GM21390 (cell line): ENCODE results near the gene REG1A.

Experiments
- ATAC-seq: cut with Tn5 transposase; IDR thresholded peaks from one replicate; pipeline ENCODE4 v1.9.1; 2021; ENCODE audit not compliant: unreplicated experiment

REG1A gene

GRCh38 chr2:79124907-79125720 is 4.8 kb downstream of the REG1A start:
- ATAC-seq: no peak

- no peak for ATAC-seq
Observed at GRCh38 chr2:79125721-79125985, 5.4 kb downstream of the REG1A start.

GRCh38 chr2:79128406-79128805 is 8.1 kb downstream of the REG1A start:
- no peak for ATAC-seq

- no peak for ATAC-seq
Observed at GRCh38 chr2:79129260-79129659, 9.0 kb downstream of the REG1A start.

DNA sequence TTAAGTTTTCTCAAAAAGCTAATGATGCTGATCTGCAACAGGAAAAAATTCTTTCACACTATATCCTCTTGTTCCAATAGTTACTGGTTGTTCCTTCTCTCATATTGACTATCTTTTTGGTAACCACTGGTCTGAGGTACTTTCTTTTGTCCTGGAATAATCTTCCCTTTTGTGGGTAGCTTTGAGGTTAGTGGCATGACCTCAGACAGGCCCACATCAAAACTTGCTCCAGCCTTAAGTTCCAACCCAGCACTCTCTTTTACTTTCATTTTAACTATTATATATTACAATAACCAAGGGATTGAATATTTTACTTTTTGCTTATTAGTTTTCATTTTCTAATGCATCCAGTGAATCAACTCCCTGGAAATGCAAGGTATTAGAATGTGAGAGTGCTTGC is 9.5 kb downstream of the REG1A start:
- no peak for ATAC-seq

- no peak for ATAC-seq
Observed at GRCh38 chr2:79131687-79132086, 11.4 kb downstream of the REG1A start.

GRCh38 chr2:79138385-79138784 is 18.1 kb downstream of the REG1A start:
- no peak for ATAC-seq

- no peak for ATAC-seq
Observed at GRCh38 chr2:79139423-79139822, 19.1 kb downstream of the REG1A start.

DNA sequence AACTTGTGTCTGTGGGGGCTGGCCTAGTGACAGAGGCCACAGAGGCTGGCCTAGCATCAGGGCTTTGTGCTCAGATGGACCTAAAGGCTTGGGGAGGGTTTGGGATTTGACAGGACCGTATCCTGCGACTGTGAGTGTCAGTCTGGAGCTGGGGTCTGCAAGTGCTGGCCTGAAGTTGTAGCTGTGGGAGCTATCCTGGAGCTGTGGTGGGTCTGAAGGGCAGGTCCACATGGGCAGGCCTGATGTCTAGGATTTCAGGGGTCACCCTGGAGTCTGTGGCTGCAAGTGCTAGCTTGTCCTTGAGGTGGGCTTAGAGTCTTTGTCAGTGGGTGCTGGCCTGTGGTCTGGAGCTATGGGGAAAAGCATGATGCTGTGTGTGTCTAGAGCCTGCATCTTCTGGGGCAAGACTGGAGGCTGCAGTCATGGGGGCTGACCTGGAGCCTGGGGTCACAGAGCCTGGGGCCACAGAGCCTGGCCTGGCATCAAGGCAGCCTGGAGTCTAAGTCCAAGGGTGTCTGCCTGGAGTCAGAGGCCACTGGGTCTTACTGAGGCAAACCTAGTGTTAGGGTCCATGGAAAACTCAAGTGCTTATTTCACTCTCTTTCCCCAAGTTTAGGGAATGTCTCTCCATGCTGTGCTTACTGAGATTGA is 35.7 kb downstream of the REG1A start:
- ATAC-seq: no peak

DNA sequence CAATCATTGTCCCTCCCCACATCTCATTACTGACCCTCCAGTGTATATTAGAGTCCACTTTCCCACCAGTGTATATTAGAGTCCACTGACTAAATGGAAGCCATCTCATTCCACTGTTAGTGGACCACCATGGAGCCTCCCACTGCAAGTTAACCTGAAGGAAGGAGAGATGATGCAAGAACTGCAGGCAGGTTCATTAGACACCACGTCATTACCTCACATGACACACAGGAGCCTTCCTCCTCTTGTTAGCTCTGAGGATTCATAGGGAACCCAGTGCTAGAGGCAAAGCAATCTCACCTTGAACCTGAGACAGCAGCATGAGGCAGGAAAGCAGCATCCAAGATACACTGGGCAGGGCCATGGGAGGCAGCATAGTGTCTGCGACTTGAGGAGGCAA is 38.7 kb downstream of the REG1A start:
- no peak for ATAC-seq

DNA sequence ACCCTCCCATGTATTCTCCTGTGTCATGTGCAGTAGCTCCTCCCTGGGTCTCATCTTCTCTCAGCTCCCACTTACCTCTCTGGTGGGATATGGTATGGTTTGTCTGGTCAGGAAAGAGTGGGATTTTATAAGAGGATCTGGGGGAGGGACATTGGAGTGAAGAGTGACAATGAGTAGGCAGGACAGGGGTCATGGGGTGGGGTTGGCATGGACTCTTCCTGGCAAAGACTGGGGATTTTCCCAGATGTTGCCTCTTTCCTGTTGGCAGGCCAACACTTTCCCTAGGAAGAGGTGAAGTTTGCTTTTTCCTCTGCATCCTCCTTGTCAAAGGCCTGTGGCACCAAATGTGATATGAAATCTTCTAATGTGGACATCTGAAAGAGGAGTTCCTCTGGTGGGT is 39.4 kb downstream of the REG1A start, which contains the start of gene REG3A:
Gene REG3A (minus strand): TSS at position 101 of the 400 bp plus-strand sequence. CDS start 348 bp downstream, outside the sequence.
- no peak for ATAC-seq

DNA sequence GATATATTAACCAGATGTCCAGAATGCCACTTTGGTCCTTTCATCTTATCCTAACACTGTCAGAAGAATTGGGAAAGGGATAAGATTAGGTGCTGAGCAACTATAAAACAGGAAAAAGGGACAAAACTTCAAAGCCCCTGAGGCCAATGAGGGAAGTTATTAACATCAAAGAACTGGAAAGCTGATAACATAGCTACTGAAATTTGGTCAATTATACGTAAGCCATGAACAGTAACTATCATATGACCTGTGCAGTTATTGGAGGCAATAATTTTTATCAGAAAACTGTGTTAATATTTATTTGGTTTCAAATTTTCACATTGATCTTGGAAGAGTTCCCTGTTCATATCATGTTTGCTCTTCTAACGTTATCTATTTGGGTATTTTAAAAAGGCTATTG is 41.8 kb downstream of the REG1A start:
- no peak for ATAC-seq

- ATAC-seq: no peak
Observed at GRCh38 chr2:79162801-79163200, 42.5 kb downstream of the REG1A start.

DNA sequence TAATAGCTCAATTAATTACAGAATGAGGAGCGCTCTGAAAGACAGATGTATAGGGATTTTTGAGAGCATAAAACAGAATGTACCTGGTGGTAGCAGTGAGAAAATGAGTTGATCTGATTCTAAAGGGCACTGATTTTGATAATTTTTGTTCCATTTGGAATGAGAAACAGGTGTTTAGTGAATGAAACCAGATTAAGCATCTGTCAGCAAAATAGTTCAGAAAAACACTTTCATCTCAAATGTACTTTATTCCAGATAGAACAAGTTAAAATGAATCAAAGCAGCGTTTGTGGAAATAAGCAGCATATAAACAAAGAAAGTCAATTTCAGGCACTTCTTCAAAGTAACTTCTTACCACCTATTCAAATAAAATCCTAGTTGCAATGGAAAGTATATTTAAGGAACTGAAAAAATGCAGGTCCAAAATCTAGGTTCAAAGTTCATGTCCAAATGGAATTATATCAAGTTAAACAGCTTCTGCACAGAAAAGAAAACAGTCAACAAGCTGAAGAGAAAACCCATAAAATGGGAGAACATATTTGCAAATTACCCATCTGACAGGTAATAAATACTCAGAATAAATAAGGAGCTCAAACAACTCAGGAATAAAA is 51.2 kb downstream of the REG1A start:
- no peak for ATAC-seq
